OCI-LY1 (cell line): Measurements from ENCODE around the gene SERINC3.

Source experiments
- H2AFZ ChIP-seq: fragments of 200-600 bp; sonication (generic), shearing (Covaris generic); 2 replicates; pipeline ENCODE4 v1.6.0; 2014; ENCODE audit warnings: antibody characterized with exemption, mild to moderate bottlenecking, low read length
- H3F3A ChIP-seq: fragments of 200-600 bp; sonication (generic), shearing (Covaris generic); 2 replicates; pipeline ENCODE4 v1.6.0; 2014; ENCODE audit warnings: mild to moderate bottlenecking, antibody characterized with exemption, low read length, moderate library complexity; ENCODE audit not compliant: insufficient read depth
- H3K27ac ChIP-seq: fragments of 200-600 bp; sonication (generic); 2 replicates; pipeline ENCODE4 v1.5.1; 2014; ENCODE audit warnings: low read length, mixed run types, mild to moderate bottlenecking, low read depth; ENCODE audit not compliant: poor library complexity, severe bottlenecking
- H3K27me3 ChIP-seq: fragments of 200-600 bp; sonication (generic); 2 replicates; pipeline ENCODE4 v1.6.0; 2014; ENCODE audit warnings: antibody characterized with exemption, mild to moderate bottlenecking, low read length, moderate library complexity; ENCODE audit not compliant: insufficient read depth
- H3K36me3 ChIP-seq: fragments of 200-600 bp; sonication (generic); 2 replicates; pipeline ENCODE4 v1.6.1; 2014; ENCODE audit warnings: mild to moderate bottlenecking, antibody characterized with exemption, low read length, moderate library complexity, mixed read lengths; ENCODE audit not compliant: insufficient read depth
- H3K4me1 ChIP-seq: fragments of 200-600 bp; sonication (generic); 2 replicates; pipeline ENCODE4 v1.5.1; 2014; ENCODE audit warnings: mild to moderate bottlenecking, low read length, moderate library complexity; ENCODE audit not compliant: insufficient read depth, severe bottlenecking
- H3K4me2 ChIP-seq: fragments of 200-600 bp; sonication (generic), shearing (Covaris generic); 2 replicates; pipeline ENCODE4 v1.6.1; 2014; ENCODE audit warnings: low read length
- H3K4me3 ChIP-seq: fragments of 200-600 bp; sonication (generic); 2 replicates; pipeline ENCODE4 v1.5.1; 2014; ENCODE audit warnings: low read length, low read depth, mild to moderate bottlenecking, mixed read lengths; ENCODE audit not compliant: poor library complexity, severe bottlenecking
- H3K79me2 ChIP-seq: fragments of 200-600 bp; shearing (Covaris generic); 2 replicates; pipeline ENCODE4 v1.6.1; 2016; ENCODE audit warnings: mixed run types, low read length, mixed read lengths; ENCODE audit not compliant: insufficient read depth
- H3K9ac ChIP-seq: fragments of 200-600 bp; sonication (generic), shearing (Covaris generic); 2 replicates; pipeline ENCODE4 v1.6.1; 2014; ENCODE audit warnings: mild to moderate bottlenecking, low read length, mixed read lengths
- H3K9me2 ChIP-seq: fragments of 200-600 bp; sonication (generic), shearing (Covaris generic); 2 replicates; pipeline ENCODE4 v1.6.1; 2014; ENCODE audit warnings: low read depth, mild to moderate bottlenecking, low read length, mixed read lengths
- H3K9me3 ChIP-seq: fragments of 200-600 bp; shearing (Covaris generic); 2 replicates; pipeline ENCODE4 v1.6.1; 2014; ENCODE audit warnings: low read length, mixed read lengths
- H4K20me1 ChIP-seq: fragments of 200-600 bp; sonication (generic), shearing (Covaris generic); 2 replicates; pipeline ENCODE4 v1.6.0; 2016; ENCODE audit warnings: mild to moderate bottlenecking, low read length; ENCODE audit not compliant: insufficient read depth
- EZH2 ChIP-seq: fragments of 200-600 bp; sonication (generic), shearing (Covaris generic); IDR thresholded peaks from 2 replicates; pipeline ENCODE4 v1.8.0; 2017; ENCODE audit warnings: borderline replicate concordance, mixed run types, mild to moderate bottlenecking, antibody characterized with exemption, low read length, moderate library complexity, mixed read lengths
- TF ChIP-seq, protein P1 (sequence below): fragments of 200-600 bp; sonication (generic), shearing (Covaris generic); IDR thresholded peaks from 2 replicates; pipeline ENCODE4 v1.5.1; 2017; ENCODE audit warnings: mild to moderate bottlenecking, antibody characterized with exemption, low read length, moderate library complexity, mixed read lengths

Gene SERINC3

DNA sequence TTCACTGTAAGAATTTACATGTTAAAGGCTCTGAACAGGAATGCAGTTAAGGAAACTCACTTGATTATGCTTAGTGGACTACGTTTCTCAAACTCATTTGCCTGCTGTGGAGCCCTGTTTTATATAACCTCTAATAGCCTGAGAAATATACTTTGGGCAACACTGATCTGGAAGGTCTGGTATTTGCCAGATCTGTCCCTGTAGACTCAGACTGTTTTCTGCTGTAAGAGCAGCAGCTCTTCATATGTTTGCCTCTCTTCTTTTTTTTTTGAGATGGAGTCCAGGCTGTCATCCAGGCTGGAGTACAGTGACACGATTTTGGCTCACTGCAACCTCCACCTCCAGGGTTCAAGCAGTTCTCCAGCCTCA is 36.1 kb downstream of the SERINC3 start:
- Histone ChIP-seq H3K4me3 (no peak overlapping the region), H2AFZ (no peak overlapping the region), H3K4me2 (no peak overlapping the region), H3K9me3 (no peaks in the 10 kb centered on the region), H3K36me3 (peaks cover 95% of the 10 kb centered on the region), H3K4me1 (no peaks in the 10 kb centered on the region), H4K20me1 (no peaks in the 10 kb centered on the region), H3K79me2 (no peaks in the 10 kb centered on the region), H3K9ac (no peak overlapping the region), H3K27ac (no peak overlapping the region), H3F3A (no peaks in the 10 kb centered on the region), H3K9me2 (no peaks in the 10 kb centered on the region), H3K27me3 (no peaks in the 10 kb centered on the region)
- no peak for TF ChIP-seq EZH2
- TF ChIP-seq, protein P1, sequence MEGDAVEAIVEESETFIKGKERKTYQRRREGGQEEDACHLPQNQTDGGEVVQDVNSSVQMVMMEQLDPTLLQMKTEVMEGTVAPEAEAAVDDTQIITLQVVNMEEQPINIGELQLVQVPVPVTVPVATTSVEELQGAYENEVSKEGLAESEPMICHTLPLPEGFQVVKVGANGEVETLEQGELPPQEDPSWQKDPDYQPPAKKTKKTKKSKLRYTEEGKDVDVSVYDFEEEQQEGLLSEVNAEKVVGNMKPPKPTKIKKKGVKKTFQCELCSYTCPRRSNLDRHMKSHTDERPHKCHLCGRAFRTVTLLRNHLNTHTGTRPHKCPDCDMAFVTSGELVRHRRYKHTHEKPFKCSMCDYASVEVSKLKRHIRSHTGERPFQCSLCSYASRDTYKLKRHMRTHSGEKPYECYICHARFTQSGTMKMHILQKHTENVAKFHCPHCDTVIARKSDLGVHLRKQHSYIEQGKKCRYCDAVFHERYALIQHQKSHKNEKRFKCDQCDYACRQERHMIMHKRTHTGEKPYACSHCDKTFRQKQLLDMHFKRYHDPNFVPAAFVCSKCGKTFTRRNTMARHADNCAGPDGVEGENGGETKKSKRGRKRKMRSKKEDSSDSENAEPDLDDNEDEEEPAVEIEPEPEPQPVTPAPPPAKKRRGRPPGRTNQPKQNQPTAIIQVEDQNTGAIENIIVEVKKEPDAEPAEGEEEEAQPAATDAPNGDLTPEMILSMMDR = no peak

DNA sequence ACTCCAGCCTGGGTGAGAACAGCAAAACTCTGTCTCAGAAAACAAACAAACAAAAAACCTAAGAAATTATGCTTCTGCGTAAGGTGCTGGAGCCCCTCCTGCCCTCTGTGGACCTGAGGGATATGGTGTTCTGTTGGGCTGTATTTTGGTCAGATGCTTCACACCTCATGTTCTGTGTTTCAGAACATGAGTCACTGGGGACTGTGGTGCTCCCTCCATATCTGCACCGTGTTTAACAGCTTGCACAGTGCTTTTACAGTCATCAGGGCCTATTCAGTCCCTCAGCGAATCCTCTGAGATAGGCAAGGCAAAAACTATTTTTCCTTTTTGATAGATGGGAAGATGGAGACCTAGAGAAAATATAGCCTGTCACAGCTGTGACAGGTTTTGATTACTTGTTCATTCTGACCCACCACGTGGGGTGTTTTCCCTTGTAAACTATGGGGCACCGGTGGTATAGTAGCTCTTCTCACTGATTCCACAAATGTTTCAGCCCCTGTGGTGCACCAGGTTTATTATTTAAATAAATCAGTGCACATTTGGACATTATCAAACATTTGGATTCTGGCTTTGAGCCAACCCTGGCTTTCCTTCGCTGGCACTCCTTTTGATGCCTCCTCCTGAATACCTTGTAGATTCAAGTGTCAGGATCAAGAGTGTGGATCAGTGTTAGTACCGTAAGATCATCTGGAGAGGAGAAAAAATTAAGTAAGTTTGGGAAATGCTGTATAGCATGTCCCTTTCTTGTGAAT is 36.6 kb downstream of the SERINC3 start:
- no peak overlapping the region for H3K4me2 ChIP-seq
- no peak overlapping the region for H3K27ac ChIP-seq
- H3K4me3 ChIP-seq = no peak overlapping the region
- H4K20me1 ChIP-seq = no peaks in the 10 kb centered on the region
- peaks cover under 1% of the 10 kb centered on the region for H3K4me1 ChIP-seq
- H3K27me3 ChIP-seq = no peaks in the 10 kb centered on the region
- TF ChIP-seq, protein P1 = no peak
- TF ChIP-seq EZH2 = no peak
- H3K36me3 ChIP-seq = peaks cover 96% of the 10 kb centered on the region
- no peaks in the 10 kb centered on the region for H3K9me3 ChIP-seq
- H3F3A ChIP-seq = no peaks in the 10 kb centered on the region
- H3K9me2 ChIP-seq = no peaks in the 10 kb centered on the region
- H3K79me2 ChIP-seq = no peaks in the 10 kb centered on the region
- no peak overlapping the region for H3K9ac ChIP-seq
- no peak overlapping the region for H2AFZ ChIP-seq

DNA sequence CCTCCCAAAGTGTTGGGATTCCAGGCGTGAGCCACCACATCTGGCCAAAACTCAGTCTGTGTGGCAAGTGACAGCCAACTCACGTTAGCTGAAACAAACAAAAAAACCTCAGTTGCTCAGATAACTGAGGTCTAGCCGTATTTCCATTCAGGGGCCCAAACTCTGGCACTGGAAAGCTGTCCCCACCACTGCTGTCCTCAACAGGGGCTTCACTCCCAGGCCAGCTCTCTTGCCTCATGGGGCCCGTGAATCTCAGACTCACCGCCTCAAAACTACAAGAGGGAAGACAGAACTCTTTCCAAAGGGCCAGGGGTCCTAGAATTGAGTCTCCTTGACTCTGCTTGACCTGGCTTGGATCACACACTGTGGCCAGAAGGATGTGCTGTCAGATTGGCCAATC is 38.8 kb downstream of the SERINC3 start:
- H4K20me1 ChIP-seq = no peaks in the 10 kb centered on the region
- no peaks in the 10 kb centered on the region for H3K27me3 ChIP-seq
- TF ChIP-seq, protein P1 = no peak
- TF ChIP-seq EZH2 = no peak
- H3K9me2 ChIP-seq = no peaks in the 10 kb centered on the region
- H3K36me3 ChIP-seq = peaks cover 79% of the 10 kb centered on the region
- H3K9ac ChIP-seq = no peak overlapping the region
- no peak overlapping the region for H3K4me3 ChIP-seq
- H3K4me2 ChIP-seq = no peak overlapping the region
- no peak overlapping the region for H2AFZ ChIP-seq
- H3K4me1 ChIP-seq = peaks cover 22% of the 10 kb centered on the region
- no peaks in the 10 kb centered on the region for H3K79me2 ChIP-seq
- no peaks in the 10 kb centered on the region for H3K9me3 ChIP-seq
- H3K27ac ChIP-seq = no peak overlapping the region
- H3F3A ChIP-seq = no peaks in the 10 kb centered on the region
